ENCODE measurements around the gene ZFC3H1. TPM values are rescaled to one million over a fixed set of nuclear protein-coding genes. Genes with fewer than 3 reads are reported as not detected.
A peak's percentile ranks its signal among the peaks of the same experiment; 100 is the strongest.

ZFC3H1 gene
- polyA plus RNA-seq, 3 donors: 12.5 to 57.0 (median 16.3) TPM

DNA sequence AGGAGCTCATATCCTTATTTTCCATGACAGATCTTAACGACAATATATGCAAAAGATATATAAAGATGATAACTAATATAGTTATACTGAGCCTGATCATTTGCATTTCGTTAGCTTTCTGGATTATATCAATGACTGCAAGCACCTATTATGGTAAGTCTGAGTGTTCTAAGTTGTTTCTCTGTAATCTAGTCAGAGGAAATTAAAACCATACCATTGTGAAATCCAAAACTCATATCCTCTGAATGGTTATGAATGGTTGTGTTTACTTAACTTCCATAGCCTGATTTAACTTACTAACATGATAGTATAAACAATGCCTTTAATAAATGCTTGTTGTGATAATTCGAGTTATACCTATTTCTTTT lies 23.0 kb upstream of the ZFC3H1 start:
- Mint-ChIP-seq H3K4me3 (peak overlapping the region; percentile 83 to 96), H3K4me1 (peaks cover 24% of the 10 kb centered on the region), H3K9me3 (peaks cover 0 to 2% (median 0%) of the 10 kb centered on the region in 7 donors), H3K36me3 (peaks cover 5 to 8% of the 10 kb centered on the region in 2 donors), H3K27me3 (ENCODE audit: low read depth in 3 of 3) (peaks cover 0 to 2% (median 0%) of the 10 kb centered on the region in 3 donors), H3K27ac (peak overlapping the region; percentile 86 to 99 (median 95))
- no peaks in the 10 kb centered on the region for H4K20me1 ChIP-seq (ENCODE audit: insufficient read depth, low read length)
- H3K9me3 ChIP-seq (replicated peaks in 1 of 2; ENCODE audit: control insufficient read depth in 1 of 2, insufficient read depth in 1 of 2, low read length in 2 of 2): no peaks in the 10 kb centered on the region
- WGBS (ENCODE audit: insufficient coverage): no CpG with 5 or more reads among the region's 3 CpGs
- peak in 2 of 3 donors; percentile 44 to 53 for DNase-seq
- H3K4me1 ChIP-seq (ENCODE audit: control insufficient read depth in 1 of 2, insufficient read depth in 2 of 2, low read length in 2 of 2): peaks cover 31 to 43% of the 10 kb centered on the region in 2 donors
- H3K9ac ChIP-seq (ENCODE audit: insufficient read depth, low read length, poor library complexity, severe bottlenecking): peak overlapping the region; percentile 75
- H2AFZ ChIP-seq (ENCODE audit: insufficient read depth, low read depth, low read length, poor library complexity, severe bottlenecking): peak overlapping the region; percentile 83
- H3K27ac ChIP-seq (ENCODE audit: low read depth in 1 of 2, low read length in 2 of 2): peak overlapping the region; percentile 79 to 82
- H3K36me3 ChIP-seq (replicated peaks in 1 of 2; ENCODE audit: control insufficient read depth in 1 of 2, insufficient read depth in 2 of 2, low read length in 2 of 2): peaks cover 0 to 11% of the 10 kb centered on the region in 2 donors
- peaks cover 21% of the 10 kb centered on the region for H3K79me2 ChIP-seq (ENCODE audit: insufficient read depth, low read length)
- no peaks in the 10 kb centered on the region for H3K27me3 ChIP-seq (ENCODE audit: control insufficient read depth in 2 of 2, insufficient read depth in 2 of 2, low read length in 2 of 2)
- peak overlapping the region; percentile 80 for H3K4me2 ChIP-seq (replicated peaks; ENCODE audit: extremely low read depth, low read length, poor library complexity, severe bottlenecking)
- TF ChIP-seq, protein P1, sequence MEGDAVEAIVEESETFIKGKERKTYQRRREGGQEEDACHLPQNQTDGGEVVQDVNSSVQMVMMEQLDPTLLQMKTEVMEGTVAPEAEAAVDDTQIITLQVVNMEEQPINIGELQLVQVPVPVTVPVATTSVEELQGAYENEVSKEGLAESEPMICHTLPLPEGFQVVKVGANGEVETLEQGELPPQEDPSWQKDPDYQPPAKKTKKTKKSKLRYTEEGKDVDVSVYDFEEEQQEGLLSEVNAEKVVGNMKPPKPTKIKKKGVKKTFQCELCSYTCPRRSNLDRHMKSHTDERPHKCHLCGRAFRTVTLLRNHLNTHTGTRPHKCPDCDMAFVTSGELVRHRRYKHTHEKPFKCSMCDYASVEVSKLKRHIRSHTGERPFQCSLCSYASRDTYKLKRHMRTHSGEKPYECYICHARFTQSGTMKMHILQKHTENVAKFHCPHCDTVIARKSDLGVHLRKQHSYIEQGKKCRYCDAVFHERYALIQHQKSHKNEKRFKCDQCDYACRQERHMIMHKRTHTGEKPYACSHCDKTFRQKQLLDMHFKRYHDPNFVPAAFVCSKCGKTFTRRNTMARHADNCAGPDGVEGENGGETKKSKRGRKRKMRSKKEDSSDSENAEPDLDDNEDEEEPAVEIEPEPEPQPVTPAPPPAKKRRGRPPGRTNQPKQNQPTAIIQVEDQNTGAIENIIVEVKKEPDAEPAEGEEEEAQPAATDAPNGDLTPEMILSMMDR (IDR thresholded peaks at IDR 0.05): no peak
- intact Hi-C loops (cut with micrococcal nuclease): loop anchor here (5.0 to 10.0 kb wide), 2 partner anchors 66 to 68 kb away; partner anchors contain the start of gene RAB21 (in 2 of the 2)
- H3K4me3 ChIP-seq (replicated peaks in 1 of 3; ENCODE audit: low read depth in 2 of 3, low read length in 3 of 3): peak overlapping the region; percentile 43 to 80 (median 74)

DNA sequence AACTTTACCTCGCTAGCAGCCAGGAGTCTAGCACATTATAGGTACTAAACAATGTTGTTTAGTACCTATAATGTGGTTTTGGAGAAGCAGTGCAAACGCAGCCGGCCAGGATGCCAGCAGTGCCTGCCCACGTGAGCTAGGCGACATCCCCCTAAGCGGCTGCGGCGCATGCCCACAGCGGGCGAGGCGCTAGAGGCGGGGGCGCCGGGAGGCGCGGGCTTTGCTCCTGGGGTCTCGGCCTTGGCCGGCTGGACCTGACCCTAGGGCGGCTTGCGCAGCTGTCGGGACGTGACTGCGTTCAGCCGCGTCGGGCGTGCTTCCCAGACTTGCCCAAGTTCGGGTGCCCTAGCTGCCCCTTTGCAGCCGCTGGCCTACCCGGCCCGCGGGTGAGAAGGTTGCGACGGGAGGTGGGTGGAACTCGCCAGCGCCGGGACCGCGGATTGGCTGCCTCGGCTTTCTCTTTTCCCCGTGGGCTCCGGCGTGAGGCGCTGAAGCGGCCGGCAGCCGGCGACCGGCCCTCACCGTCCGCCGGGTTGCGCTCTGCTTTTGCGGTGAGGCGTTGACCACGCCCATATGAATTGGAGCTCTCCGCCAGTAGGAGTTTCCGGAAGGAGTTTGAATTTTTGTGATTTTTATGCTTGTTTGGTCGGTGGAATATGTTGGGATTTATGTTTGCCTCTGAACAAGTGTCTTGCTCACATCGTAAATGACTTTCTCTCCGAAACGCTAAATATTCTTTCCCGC lies 22.4 kb upstream of the ZFC3H1 start, which contains the start of gene TMEM19:
TMEM19 (plus strand) TSS at position 169 of the 744 bp plus-strand sequence. CDS start 599 bp downstream, outside the sequence.
- intact Hi-C loops (cut with micrococcal nuclease): loop anchor here (5.0 to 10.0 kb wide), 2 partner anchors 66 to 69 kb away; partner anchors contain the start of gene RAB21 (in 2 of the 2)
- H3K79me2 ChIP-seq (ENCODE audit: insufficient read depth, low read length): peaks cover 21% of the 10 kb centered on the region
- peak within 1 kb of the TSS; percentile 80 for H3K4me2 ChIP-seq (replicated peaks; ENCODE audit: extremely low read depth, low read length, poor library complexity, severe bottlenecking)
- Mint-ChIP-seq H3K4me3 (peak within 1 kb of the TSS; percentile 83 to 96), H3K9me3 (peaks cover 0 to 2% (median 0%) of the 10 kb centered on the region in 7 donors), H3K36me3 (peaks cover 2 to 7% of the 10 kb centered on the region in 2 donors), H3K27ac (peak within 1 kb of the TSS; percentile 86 to 99 (median 95)), H3K27me3 (ENCODE audit: low read depth in 3 of 3) (peaks cover 0 to 2% (median 0%) of the 10 kb centered on the region in 3 donors), H3K4me1 (peaks cover 24% of the 10 kb centered on the region)
- H3K4me1 ChIP-seq (ENCODE audit: control insufficient read depth in 1 of 2, insufficient read depth in 2 of 2, low read length in 2 of 2): peaks cover 31 to 43% of the 10 kb centered on the region in 2 donors
- TF ChIP-seq, protein P1 (IDR thresholded peaks at IDR 0.05): no peak
- DNase-seq: peak; percentile 83 to 91 (median 87)
- H3K36me3 ChIP-seq (replicated peaks in 1 of 2; ENCODE audit: control insufficient read depth in 1 of 2, insufficient read depth in 2 of 2, low read length in 2 of 2): peaks cover 0 to 11% of the 10 kb centered on the region in 2 donors
- H2AFZ ChIP-seq (ENCODE audit: insufficient read depth, low read depth, low read length, poor library complexity, severe bottlenecking): peak within 1 kb of the TSS; percentile 83
- peak within 1 kb of the TSS; percentile 75 for H3K9ac ChIP-seq (ENCODE audit: insufficient read depth, low read length, poor library complexity, severe bottlenecking)
- peak within 1 kb of the TSS; percentile 43 to 80 (median 74) for H3K4me3 ChIP-seq (replicated peaks in 1 of 3; ENCODE audit: low read depth in 2 of 3, low read length in 3 of 3)
- peak within 1 kb of the TSS; percentile 79 to 82 for H3K27ac ChIP-seq (ENCODE audit: low read depth in 1 of 2, low read length in 2 of 2)
- no peaks in the 10 kb centered on the region for H4K20me1 ChIP-seq (ENCODE audit: insufficient read depth, low read length)
- 0% methylated on average over 50 of the region's 63 CpGs for WGBS (ENCODE audit: insufficient coverage)
- no peaks in the 10 kb centered on the region for H3K9me3 ChIP-seq (replicated peaks in 1 of 2; ENCODE audit: control insufficient read depth in 1 of 2, insufficient read depth in 1 of 2, low read length in 2 of 2)
- H3K27me3 ChIP-seq (ENCODE audit: control insufficient read depth in 2 of 2, insufficient read depth in 2 of 2, low read length in 2 of 2): no peaks in the 10 kb centered on the region

All from CD14-positive monocyte (primary cell).